NCI-H2227 treated with DMSO at 0.1 percent for 48 hours (cell line): ENCODE data around the gene MANSC4.

Source experiments
- DNase-seq: peaks from one replicate; lab custom pipeline; 2025; lab: John Stamatoyannopoulos, UW

MANSC4 gene

DNA sequence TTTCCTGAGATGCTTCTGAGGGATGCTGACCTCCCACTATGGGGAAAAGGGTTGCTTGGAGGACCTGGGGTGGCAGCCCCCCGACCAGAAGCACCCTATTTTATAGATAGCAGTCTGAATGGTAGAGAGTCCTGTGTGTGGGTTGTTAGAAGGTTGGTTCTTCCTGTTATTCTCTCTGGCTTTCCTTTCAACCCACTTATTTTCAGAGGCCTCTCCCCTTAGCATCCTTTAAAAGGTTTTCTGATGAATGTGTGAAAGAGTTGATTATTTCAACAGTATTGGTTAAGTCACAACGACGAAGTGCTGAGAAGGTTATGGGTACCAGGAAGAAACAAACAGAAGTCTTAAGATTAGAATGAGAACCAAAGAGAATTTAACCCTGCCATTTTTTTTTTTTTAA, 20.8 kb upstream of the MANSC4 start:
- no peak for DNase-seq

DNA sequence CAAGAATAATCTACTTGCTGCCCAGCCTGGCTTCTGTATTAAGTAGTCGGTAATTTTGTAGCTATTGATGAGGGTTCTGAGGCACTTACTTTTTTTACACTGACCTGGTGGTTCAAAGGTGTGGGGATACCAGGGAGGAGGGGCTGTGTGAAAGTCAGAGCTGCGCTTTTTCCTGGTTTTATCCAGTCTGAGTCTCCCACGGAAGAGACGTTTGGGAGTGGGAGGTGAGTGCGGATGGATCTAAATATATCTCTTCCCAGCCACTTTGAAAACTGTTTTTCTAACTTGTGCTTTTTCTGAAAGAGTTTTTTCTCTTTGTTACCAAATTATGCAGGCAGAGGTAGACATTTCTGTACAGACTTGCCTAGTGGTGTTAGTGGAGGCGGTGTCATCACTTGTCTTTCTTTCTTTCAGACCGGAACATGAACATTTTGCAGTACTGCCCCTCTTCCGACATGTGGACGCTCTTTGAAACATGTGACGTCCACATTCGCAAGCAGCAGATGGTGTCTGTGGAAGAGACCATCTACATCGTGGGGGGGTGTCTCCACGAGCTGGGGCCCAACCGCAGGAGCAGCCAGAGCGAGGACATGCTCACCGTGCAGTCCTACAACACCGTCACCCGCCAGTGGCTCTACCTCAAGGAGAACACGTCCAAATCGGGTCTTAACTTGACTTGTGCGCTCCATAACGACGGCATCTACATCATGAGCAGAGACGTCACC, 17.4 kb upstream of the MANSC4 start:
- no peak for DNase-seq

DNA sequence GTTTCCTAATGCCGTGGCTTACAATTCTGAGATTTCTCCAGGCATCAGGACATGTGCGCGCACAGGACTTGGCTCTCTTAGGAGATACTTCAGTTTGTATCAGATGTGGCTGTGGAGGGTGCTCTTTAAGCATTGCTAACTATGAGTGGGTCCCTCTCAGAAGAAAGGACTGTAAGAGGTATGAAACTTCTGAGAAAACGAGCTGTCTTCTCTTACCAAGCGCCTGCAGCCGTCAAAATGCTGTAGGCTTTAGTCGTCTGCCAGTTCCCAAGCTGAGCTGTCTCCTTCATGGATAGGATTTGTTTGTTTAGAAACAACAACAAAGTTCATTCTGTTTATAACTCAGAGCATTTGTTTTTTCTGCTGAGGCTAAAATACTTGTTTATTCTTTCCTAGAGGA, 16.1 kb upstream of the MANSC4 start:
- DNase-seq: no peak

GRCh38 chr12:27794818-27795584, 15.0 kb upstream of the MANSC4 start:
- no peak for DNase-seq

DNA sequence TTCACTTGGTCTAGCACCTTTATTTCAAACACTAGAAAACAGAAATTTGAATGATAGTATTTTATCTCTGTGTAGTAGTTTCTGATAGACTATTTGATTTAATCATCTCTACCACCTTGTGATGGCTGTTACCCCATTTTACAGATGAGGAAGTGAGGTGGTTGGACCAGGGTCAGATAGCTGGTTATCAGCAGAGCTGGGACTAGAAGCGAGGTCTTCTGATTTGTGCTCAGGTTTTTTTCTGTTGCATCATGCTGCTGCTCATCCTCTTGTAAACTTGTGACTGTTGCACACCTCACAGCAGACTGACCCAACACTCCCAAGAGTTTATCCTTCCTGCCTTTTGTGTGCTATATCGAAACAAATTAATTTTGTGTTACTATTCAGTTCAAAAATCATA, 10.1 kb upstream of the MANSC4 start:
- DNase-seq: no peak

- no peak for DNase-seq
Measured at GRCh38 chr12:27787559-27787958, 7.5 kb upstream of the MANSC4 start.

- DNase-seq: no peak
Measured at GRCh38 chr12:27785882-27786570, 6.0 kb upstream of the MANSC4 start.

DNA sequence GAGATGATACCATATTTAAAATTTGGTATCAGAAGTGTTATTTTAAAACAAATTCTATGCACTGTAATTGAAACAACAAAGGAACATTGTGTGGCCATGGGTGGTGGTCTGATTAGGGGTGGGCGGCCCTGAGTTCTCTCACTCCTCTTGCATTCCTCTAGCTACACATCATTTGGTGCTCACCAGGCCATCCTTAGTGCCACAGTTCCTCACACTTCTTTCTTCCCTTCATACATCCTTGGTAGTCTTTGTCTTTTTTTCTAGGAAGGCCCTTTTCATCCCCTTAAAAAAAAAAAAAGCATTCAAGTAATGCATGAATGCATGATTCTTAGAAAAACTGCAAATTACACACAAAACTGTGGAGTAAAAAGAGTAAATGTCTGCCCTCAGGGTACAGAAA, 2.4 kb upstream of the MANSC4 start:
- DNase-seq: no peak

DNA sequence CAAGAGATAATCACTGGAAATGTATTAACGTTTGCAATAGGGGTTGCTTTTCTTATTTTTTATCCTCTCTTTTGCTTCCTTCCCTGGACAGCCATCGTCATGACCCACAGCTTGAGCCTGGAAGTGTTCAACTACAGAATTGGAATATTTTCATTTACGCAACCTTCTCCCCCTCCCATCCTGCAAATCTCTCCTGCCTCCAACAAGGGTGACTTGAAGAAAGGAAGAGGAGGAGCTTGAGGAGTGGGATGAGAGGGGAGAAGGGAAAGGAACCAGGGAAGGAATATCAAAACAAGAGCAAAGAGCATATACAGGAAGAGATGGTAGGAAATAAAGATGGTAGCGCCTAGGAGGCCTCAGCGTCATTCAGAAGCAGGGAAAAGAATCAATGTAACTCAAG, 1.6 kb upstream of the MANSC4 start:
- DNase-seq: peak; percentile 3

DNA sequence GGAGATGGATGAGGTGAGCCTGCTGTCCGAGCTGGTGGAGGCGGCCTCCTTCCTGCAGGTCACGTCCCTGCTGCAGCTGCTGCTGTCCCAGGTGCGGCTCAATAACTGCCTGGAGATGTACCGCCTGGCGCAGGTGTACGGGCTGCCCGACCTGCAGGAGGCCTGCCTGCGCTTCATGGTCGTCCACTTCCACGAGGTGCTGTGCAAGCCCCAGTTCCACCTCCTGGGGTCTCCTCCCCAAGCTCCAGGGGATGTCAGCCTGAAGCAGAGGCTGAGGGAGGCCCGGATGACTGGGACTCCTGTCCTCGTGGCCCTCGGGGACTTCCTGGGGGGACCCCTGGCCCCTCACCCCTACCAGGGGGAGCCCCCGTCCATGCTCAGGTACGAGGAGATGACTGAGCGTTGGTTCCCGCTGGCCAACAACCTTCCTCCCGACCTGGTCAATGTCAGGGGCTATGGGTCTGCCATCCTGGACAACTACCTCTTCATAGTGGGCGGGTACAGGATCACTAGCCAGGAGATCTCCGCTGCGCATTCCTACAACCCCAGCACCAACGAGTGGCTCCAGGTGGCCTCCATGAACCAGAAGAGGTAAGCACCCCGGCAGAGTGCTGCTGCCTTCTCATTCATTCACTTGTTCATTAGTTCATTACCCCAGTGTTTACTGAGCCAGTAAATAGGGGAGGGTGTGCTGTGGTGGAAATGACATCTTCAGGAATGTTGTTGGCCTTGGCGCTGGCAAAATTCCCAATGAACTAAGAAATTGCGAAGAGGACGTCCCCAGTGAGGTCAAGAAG, 774 bp upstream of the MANSC4 start:
- no peak for DNase-seq

- peak; percentile 34 for DNase-seq
Measured at GRCh38 chr12:27779416-27779919, 568 bp downstream of the MANSC4 start.

DNA sequence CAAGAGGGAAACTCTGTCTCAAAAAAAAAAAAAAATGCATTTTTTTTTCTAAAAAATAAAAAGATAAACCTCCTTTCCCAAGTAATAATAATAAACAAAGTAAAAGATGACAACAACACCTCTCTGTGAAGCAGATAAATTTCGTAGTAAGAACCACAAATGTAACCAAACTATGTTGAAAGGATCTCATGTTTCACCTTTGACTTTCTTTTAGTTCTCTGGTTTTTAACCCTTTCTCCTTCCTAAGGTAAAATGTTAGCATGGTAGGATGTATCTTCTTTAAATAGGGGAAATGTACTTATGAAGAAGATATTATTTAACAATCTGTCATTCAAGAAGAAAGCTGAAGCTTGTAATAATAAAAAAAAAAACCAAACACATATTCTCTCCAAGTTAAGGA, 1.8 kb downstream of the MANSC4 start:
- no peak for DNase-seq

GRCh38 chr12:27777141-27777540, 2.9 kb downstream of the MANSC4 start:
- DNase-seq: no peak

DNA sequence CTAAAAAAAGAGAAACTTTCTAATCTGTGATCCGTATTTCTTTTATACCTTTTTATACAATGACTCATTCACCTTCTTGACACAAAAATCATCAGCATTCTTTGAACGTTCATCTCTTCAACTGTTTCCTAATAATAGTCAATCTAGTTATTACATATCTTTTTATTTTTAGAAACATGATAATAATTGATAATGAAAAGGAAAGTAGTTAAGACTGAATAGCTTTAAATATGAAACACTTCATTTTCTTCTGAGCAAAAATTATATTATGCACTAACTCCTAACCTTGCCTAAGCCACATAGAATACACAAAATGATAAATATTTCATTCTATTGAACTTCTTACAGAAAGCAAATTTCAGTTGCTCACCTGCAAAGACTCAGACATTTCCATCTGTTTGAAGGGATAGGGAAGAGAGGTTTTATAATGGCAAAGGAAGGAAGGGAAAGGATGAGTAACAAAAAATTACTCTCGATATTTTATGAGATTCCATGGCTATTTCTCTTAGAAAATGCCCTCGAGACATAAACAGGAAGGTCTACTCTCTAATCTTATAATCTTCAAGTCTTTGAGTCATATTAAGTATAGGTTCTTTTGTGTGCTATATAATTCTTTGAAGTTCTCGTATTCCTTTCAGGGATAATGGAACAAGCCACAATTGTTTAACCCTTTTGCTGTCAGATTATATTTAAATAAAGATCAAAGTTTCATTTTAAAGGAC, 7.5 kb downstream of the MANSC4 start:
- DNase-seq: peak; percentile 21

DNA sequence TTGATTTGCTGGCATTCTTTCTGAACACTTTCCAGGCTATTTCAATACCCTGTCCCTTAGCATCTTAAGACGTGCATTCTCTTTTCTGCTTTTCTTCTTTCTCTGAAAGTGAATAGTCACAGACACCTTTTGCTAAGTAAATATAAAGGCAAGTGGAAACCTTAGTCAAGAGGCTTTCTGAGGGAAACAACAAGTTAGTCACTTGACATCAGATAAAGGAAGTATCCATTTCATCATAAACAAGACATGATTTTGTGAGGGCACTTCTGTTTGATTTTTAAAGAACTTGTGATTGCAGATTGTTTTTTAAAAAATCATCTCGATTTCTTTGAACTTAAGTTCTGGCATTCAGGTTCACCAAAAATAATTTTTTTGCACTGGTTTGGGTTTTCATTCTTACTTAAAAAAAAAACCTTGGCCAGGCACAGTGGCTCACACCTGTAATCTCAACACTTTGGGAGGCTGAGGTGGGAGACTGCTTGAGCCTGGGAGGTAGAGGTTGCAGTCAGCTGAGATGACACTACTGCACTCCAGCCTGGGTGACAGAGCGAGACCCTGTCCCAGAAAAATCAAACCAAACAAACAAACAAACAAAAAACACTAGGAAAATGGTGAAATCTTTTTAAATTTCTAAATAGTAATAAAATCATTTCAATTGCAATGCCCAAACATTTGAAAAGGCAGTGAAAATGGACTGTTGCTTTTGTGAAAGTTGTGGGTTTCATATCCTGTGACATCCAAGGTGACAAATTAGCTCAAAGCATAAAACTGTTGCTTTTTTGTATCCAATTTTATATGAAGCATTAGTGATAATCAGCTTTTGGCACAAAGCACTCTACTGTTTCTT, 8.3 kb downstream of the MANSC4 start:
- no peak for DNase-seq

GRCh38 chr12:27769142-27769673, 10.8 kb downstream of the MANSC4 start:
- no peak for DNase-seq

- DNase-seq: no peak
Measured at GRCh38 chr12:27766587-27766986, 13.4 kb downstream of the MANSC4 start.

DNA sequence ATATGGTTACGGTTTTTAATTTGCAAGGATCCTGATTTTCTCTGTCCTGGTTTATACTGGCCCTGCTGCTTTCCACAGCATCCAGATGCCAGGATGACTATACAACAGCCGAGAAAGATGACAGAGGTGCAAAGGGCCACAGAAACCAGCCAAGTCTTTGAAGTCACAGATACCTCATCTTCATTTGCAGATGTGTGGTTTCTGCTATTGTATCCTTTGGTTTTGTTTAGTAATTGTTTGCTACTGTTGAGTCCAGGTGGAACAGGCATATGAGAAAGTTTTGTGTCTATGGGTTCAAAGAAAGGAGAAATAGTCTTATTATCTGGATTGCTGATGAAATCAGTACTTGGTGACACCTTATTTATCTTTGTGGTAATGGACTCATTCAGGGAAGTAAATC, 17.3 kb downstream of the MANSC4 start:
- DNase-seq: no peak

DNA sequence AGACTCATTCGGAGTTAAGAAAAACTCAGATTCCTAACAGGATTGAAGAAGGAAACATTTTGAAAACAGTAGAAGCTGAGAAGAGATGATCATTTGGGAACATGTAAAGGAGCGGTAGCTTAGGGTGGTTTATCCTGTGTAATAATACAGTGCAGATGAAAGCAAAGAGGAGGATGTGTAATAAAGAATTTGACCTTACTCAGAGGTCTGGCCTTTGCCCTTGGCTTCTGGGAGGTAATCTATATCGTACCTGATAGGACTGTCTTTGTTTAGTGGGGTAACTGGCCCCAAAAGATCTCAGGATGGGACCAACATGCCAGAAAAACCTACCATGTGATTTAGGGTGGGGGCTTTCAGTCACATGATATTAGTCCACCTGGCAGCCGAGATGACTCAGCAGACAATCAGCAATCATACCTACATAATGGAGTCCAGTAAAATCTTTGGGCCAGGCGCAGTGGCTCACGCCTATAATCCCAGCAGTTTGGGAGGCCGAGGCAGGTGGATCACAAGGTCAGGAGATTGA, 23.3 kb downstream of the MANSC4 start:
- DNase-seq: no peak

DNA sequence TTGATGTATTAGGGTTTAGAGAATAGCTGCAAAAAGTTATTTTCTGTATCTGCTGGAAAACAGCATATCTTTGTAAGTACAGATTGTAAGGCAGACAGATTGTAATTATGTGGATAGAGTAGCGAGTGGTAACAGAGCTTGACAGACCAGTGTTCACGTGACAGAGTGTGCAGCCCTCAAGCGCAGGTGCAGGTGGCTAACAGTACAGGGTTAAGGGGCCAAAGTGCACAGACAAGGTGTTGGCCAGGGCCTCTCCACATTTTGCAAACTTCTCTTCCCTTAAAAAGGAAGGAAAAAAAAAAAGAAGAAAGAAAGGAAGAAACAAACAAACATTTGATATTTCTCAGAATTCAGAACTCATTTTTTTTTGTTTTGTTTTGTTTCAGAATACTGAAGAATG, 25.2 kb downstream of the MANSC4 start:
- DNase-seq: no peak
